ENCODE results near the gene CACNA2D1.
A peak's percentile ranks its signal among the peaks of the same experiment; 100 is the strongest.
"Not testable (repeated sequence)": the region's sequence is repeated elsewhere in the genome, so short reads cannot be mapped to it uniquely, and the experiment has no call there.

Gene CACNA2D1

DNA sequence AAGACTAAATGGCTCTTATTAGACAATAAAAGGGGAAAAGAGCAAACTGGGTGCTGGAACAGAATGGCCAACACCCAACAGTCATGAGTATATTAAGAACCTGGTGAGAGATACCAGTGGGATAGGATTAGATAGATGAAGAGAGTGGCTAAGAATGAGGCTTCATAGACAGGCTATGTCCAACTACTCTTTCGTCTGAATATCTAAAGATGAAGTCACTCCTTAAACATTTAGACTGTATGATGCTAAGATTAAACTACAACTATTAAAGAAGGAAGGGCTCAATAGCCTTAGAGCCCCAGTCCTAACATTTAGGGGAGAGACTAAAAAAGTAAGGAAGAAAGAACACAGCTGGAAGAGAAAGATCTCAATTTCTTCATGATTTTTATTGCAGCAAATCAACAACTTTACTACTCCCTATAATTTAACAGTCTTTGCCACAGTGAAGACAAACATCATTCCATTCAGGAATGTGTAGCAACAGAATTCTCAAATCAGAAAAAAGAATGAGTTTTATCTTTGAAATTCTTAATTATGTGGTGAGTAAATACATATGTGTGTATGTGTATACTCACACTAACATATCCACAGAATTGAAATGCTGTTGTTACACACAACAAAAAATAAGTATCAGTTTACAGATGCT, 45.6 kb downstream of the CACNA2D1 start:
- DNase-seq = no peak
- intact Hi-C loops (cut with DNase I) = no loop called here

DNA sequence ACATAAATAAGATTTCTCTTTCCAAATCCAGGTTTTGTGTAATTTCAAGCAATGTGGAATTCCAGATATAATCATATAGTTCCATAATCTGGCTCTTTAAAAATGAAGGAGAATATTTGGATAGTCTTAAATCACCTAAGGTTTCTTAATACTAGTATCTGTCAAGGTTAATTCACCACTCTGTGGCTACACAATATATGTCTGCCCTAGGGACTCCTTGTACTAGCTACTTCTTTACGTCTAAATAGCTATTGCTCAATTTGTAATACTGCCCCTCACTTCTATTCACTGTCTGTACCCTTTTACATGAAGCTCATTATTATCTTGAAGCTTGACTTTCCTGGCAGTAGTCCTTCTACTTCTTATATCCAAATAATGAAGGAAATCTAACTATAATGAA, 47.2 kb downstream of the CACNA2D1 start:
- no peak for DNase-seq
- intact Hi-C loops (cut with DNase I) = no loop called here

DNA sequence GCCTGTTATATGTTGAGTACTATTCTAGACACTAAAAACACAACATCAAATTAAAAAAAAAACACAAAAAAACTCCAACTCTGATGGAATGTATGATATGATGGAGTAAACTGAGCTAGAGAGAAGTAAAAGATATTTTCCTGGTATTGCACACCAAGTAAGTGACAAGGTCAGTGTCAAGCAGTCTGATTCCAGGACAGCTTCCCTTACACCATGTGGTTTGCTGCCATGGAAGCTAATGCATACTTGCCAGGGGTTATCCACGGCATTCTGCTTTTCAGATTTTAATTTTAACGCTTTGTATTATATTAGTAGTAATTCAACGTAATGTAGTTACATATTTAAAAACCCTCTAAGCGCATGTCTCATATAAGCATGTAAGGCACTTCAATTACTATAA, 48.4 kb downstream of the CACNA2D1 start:
- DNase-seq = no peak
- intact Hi-C loops (cut with DNase I) = no loop called here

DNA sequence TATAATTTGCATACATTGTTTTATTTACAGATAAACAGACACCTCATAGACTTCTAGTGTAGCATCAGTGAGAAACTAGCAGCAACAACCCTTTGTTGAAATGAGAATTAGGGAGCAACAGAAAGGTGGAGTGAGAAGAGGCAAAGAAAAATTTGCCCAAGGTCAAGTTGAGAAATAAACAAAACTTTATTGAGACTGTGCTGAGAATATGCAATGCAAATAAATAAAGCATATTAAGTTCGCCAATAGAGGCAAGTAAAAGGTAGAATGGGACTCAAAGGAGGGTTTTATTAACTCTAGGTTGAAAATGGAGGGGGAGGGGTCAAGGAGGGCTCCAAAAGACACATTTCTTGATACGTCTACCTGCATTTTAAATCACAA, 49.7 kb downstream of the CACNA2D1 start:
- intact Hi-C loops (cut with DNase I) = no loop called here
- DNase-seq = no peak

DNA sequence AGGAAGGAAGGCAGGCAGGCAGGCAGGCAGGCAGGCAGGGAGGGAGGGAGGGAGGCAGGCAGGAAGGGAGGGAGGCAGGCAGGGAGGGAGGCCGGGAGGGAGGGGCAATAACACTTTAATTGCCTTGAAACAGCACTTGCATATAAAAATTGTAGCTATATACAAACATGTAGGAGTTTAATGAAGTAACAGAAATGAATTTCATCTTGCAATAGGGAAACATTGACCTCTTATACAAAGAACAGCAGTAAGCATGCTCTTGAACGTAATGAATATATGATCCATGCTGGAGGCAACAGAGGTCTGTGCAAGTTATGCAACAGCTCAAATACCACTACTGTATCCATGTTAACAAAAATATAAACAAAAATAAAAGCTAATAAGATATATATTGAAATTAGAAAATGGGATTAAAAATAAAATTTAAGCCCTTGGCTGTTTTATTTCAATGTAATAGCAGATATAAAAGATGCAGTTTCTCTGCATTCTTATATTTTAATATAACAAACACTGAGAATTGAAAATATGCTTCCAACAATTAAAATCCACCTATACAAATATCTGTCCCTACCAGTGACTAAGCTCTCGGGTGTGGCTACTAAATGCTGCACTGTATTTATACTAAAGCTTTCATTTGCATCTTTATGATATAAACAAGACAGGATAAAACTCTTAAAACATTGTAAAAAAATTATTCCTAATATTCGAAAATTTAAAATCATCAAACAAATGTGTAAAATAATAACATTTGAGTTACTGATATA, 50.3 kb downstream of the CACNA2D1 start:
- intact Hi-C loops (cut with DNase I) = no loop called here
- DNase-seq = no peak

DNA sequence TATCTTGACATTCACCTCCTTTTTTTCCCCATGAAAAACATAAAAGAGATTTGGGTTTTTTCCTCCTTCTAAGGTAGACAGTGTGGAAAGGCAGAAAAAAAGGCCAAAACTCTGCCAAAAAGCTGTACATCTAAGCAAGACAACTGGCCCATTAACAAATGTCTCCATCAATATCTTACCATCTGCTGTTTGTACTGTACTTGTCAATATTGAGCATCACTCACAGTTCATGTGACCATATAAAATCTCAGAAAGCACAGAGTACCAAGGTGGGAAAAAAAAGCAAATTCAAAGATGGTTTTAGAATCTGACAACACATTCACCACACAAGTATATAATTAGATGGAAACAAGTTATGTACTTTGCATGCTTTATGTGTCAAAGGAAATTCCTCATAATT, 52.6 kb downstream of the CACNA2D1 start:
- intact Hi-C loops (cut with DNase I) = no loop called here
- no peak for DNase-seq

DNA sequence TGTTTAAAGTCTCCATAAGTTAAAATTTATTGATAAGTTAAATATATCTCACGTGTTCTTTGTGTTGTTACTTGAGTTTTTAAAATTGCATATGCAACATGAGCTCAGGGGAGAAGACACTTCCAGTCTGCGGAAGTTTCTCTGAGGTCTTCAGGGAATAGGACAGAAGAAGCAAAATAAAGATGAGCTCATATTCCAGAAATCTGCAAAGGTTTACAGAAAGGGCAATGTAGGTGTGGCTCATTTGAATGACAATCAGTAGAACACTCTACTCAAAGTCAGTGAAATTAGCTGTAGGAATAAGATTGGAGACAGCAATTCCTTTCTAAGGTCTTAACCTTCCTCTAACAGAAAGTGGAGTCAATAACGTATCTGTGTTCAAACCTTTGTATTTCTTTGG, 53.7 kb downstream of the CACNA2D1 start:
- intact Hi-C loops (cut with DNase I) = no loop called here
- no peak for DNase-seq

DNA sequence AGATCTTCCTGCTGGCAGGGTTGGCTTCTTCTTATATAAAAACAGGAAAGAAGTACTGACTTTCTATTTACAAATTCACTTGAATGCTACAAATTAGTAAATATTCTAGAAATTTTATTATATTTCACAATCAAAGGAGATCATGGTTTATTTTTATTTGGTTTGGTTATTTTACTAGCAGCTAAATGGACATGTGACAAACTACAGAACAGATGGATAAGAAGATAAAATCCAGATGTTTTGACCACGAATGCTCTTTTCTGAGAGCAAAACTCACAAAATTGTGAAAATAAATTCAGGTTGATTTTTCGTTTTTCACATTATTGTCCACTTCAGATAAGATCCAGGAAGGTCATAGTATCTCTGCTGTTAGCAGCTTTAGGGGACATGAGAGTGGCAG, 55.4 kb downstream of the CACNA2D1 start:
- intact Hi-C loops (cut with DNase I) = no loop called here
- no peak for DNase-seq

DNA sequence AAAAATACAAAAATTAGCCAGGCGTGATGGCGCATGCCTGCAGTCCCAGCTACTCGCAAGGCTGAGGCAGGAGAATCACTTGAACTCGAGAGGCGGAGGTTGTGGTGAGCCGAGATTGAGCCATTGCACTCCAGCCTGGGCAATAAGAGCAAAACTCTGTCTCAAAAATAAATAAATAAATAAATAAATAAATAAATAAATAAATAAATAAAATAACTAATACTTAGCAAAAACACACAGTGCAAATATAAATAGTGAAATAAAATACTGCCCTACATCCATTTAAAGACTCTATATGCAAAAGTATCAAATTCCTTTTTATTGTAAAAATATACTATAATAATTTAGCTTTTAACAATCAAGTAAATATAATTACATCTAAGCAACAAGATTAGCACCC, 57.0 kb downstream of the CACNA2D1 start:
- intact Hi-C loops (cut with DNase I) = not testable (repeated sequence)
- peak in 1 of 10 donors; percentile 44 for DNase-seq

DNA sequence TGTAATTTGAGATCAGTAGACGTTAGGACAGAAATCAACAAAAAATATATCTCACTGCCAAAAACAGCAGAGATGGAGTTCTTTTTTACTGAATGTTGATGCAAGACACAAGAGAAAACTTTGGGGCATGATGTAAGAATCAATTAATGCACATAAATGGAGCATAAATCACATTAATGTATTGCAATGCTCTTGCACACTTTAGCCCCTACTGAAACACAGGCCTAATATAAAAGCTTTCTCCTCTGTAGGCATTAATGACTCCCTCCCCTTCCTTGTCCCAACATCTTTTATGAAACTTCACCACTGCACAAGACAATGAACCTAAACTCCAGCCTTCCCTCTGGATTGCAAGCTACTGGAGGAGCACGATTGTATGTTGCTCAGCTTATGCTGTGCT, 58.8 kb downstream of the CACNA2D1 start:
- intact Hi-C loops (cut with DNase I) = no loop called here
- DNase-seq = no peak

DNA sequence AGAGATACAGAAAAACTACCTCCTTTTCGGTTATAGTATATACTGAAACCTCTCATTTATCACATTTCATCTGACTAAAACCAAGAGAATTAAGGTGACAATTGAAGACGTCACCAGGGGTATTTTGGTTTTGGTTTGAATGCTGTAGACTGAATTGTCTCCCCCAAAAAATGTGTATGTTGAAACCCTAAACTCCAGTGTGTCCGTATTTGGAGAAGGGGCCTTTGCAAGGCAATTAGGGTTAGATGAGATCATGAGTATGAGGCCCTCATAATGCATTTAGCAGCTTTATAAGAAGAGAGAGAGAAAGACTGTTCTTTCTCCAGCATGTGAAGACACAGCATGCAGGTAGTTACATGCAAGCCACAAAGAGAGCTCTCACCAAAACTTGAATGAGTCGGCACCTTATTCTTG, 59.5 kb downstream of the CACNA2D1 start:
- intact Hi-C loops (cut with DNase I) = no loop called here
- DNase-seq = no peak

DNA sequence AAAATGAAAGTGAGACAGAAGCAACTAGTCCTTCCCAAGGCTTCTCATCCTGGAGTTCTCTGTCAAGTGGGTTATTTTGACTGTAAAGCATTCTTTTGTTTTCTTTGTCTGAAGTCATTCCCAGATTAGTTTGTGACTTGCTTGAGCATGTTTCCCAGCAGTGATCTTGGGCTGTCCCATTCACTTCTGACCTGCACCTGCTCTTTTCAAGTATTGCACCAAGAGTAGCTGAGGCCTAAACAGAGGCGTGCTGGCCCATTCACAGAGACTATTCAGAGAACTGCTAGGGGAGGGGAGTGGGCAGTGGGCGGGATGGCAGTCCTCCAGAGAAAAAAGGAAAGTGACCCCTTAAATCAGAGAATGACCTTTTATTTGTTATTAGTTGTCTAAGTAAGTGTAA, 61.3 kb downstream of the CACNA2D1 start:
- DNase-seq = no peak
- intact Hi-C loops (cut with DNase I) = no loop called here

DNA sequence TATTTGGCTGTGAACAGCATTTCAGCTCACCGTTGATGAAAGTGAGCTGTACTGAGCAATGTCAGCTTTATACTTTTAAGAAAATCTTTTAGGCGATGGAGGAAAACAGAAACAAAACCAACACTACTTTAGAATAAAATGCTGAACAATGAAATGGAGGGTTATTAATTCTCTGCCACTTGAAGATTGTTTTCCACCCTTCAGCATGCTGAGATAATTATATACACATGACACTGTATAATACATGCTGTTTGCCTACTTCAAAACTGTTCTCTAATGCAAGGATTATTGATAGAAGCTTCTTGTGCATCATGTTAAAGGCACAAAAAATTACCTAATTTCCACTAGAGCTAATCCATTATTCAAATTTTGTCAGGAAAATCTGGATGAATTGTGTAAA, 66.8 kb downstream of the CACNA2D1 start:
- intact Hi-C loops (cut with DNase I) = no loop called here

DNA sequence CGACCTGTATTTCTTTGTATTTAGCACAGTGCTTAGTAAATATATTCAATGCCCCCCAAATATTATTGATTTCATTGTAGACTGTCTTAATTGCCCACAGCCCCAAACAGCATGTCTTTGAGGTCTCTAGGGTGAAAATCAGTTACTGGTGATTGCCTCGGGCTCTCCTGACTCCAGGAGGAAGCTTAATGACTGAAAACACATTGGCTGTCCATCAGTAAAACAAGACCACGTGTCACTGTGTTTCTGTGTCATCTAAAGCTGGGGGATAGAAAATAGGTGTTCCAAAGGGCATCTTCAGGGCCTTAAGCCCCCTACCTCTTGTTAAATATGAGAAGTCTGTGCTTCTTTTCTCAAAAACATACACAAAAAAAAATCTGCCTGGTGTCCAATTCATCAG, 67.9 kb downstream of the CACNA2D1 start:
- intact Hi-C loops (cut with DNase I) = no loop called here

More for the DNA sequence above, 66.8 kb downstream of the CACNA2D1 start:
- DNase-seq = no peak

DNA sequence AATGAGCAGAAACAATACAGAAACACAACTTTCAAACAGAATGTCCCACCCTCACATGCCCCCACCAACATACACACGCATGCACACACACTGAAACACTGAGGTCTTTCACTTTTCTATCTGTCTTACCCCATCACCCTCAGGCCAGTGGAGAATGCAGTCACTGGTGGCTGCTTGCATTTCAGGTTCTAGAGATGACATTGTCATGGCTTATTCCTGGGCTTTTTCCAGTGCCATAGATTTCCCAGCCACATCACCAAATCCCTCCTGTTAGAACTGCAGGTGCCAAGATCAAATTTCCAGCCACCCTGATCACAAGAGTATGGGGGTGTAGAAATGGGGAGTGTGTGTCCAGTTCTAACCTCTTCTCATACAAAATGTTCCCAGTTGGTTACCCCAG, 68.4 kb downstream of the CACNA2D1 start:
- DNase-seq = no peak
- intact Hi-C loops (cut with DNase I) = no loop called here

More for the DNA sequence above, 67.9 kb downstream of the CACNA2D1 start:
- DNase-seq = no peak

DNA sequence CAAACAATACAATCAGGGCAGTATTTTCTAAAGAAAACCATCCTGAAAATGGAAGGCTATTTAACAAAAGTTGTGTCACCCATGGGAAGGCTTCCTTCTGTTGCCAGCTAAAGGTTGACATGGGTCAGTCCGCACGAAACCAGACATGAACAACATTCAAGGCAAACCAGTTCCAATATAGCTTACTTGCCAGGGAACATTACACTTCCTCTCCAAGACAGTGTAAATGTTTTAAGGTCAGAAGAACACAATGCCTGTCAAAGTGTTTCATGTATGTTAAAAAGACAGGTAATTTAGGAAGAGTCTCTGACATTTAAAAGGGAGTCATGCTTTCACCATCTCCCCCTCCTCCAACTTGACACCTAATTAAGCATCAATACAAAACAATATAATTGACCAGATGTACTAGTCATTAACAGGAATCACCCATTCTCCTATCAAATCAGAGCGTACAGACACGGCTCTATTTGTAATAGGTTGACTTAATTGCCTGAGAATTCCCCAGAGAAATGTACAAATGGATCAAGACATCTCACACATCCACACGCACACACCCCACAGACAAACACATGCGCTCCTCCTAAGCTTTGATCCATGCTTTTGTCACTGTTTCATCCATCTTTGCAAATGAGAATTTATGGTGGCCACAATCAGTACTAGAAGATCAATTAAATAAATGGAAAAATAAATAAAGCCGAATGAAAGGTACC, 69.5 kb downstream of the CACNA2D1 start:
- DNase-seq = no peak
- intact Hi-C loops (cut with DNase I) = no loop called here

DNA sequence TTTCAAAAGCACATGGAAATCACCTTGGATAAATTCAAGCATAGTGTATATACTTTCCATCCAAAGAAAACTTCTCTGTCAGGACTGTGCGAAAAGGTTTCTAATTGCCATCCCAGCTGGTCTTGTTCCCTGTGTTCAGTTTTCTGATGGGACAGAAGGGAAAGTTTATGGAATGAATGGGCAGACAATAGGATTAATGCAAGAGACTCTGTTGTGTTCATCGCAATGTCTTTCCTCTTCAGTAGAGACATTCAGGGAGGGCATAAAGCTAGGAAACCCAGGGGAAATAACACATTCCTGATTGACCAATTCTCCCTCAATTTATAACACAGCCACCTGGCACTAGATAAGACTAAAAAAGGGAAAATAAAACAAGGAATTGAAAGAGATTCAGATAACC, 78.9 kb downstream of the CACNA2D1 start:
- intact Hi-C loops (cut with DNase I) = loop anchor here (5.0 kb wide), 1 partner anchor 127 kb away; no protein-coding TSS in a partner anchor
- no peak for DNase-seq

DNA sequence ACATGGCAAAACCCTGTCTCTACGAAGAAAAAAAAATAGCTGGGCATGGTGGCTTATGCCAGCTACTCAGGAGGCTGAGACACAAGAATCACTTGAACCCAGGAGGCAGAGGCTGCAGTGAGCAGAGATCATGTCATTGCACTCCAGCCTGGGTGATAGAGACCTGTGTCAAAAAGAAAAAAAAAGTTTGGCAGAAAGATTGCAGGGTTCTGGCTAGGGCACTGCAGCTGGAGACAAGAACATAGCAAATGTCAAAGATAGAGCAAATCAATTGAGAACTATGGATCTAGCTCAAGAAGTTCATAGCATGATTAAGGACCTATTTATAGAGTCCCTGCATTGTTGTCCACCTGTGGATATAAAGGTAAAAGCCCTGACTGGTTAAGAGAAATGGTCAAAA, 79.5 kb downstream of the CACNA2D1 start:
- intact Hi-C loops (cut with DNase I) = loop anchor here (5.0 kb wide), 1 partner anchor 127 kb away; no protein-coding TSS in a partner anchor
- DNase-seq = no peak

DNA sequence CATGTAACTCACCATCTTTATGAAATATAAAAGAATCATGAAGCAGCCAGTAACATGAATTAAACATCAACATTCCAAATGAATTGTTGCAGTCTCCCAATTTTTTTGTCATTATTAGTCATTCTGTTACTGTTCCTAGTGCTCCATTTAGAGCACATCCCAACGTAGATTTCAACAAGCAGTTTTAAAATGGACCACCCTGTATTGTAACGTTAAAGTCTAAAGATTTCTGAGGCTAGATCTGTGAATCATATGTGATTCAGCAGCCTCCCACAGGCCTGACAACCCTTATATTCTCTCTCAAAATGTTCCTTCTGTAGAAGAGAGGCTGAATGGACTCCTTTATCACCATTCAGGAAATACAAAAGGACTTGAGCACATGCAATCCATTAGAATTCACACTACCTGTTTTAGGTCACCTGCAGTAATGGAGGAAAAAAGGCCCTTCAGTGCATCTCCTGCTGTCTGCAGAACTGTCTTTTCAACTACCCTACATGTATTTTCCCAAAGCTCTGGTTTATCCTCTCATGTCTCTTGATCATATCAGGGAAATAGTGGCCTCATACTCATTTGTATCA, 81.4 kb downstream of the CACNA2D1 start:
- intact Hi-C loops (cut with DNase I) = loop anchor here (5.0 kb wide), 1 partner anchor 125 kb away; no protein-coding TSS in a partner anchor
- no peak for DNase-seq

DNA sequence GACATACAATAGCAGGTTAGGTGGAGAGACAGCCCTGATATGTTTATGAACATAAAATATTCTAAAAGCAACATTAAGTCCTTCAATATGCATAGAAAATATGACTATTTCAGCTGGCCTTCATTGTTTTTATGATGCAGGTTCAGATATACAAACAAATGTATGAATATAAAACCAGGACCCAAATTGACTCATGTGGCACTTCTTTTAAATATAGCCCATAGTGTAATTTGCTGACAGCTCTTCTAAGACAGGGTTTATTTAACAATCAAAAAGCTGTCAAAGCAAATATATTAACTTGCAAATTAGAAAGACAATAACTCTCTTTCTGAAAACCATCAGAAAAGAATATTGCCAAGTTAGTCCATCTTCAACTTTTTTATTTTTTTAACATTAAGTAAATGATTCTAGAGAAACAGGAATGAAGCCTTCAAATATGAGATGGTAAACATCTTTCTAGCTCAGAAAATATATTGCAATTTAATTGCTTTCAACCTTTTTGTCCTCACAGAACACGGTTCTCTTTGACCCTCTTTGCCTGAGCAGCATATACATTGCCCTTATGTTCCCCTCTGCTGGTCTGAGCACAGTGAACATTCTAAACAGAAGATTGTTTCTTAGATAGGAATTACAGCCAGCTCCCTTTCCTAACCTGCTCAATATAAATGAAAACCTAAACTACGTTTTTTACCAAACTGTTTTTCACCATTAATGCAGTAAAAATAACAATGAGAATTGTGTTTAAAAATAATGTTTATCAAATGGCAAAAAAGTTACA, 82.8 kb downstream of the CACNA2D1 start:
- no peak for DNase-seq
- intact Hi-C loops (cut with DNase I) = loop anchor here (5.0 kb wide), 1 partner anchor 123 kb away; no protein-coding TSS in a partner anchor
